NCI-H2227 (cell line): ENCODE measurements around the gene STYXL2.

Experiments used
- DNase-seq: peaks from one replicate; lab custom pipeline; 2025; ENCODE audit not compliant: unreplicated experiment; lab: John Stamatoyannopoulos, UW

STYXL2 gene

GRCh38 chr1:167093846-167094516, at the start of gene STYXL2:
Gene STYXL2 (plus strand): TSS chr1:167094075. CDS start chr1:167094850, 775 bp downstream.
- no peak for DNase-seq

GRCh38 chr1:167051907-167052306, 42.0 kb upstream of the STYXL2 start:
- DNase-seq: no peak

- DNase-seq: no peak
Observed at GRCh38 chr1:167052389-167052788, 41.5 kb upstream of the STYXL2 start.

DNA sequence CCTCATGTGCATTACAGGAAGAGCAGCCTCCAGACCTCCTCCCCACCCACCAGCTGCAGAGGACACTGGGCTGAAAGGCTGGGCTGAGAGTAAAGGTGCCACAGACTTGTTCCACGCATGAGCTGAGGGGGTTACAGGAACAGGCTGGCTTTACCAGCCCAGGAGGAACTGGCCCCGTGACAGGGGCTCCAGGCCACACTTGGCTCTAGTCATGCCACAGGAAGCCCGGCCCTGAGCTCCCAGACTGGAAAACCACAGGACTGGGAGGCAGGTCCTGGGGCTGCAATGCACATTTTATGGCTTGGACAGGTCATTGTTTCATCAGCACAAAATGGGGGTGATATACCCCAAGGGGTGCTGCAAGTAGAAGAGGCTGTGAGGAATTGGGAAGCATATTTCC, 39.3 kb upstream of the STYXL2 start:
- DNase-seq: no peak

GRCh38 chr1:167054946-167055630, 38.8 kb upstream of the STYXL2 start:
- DNase-seq: peak; percentile 31

DNA sequence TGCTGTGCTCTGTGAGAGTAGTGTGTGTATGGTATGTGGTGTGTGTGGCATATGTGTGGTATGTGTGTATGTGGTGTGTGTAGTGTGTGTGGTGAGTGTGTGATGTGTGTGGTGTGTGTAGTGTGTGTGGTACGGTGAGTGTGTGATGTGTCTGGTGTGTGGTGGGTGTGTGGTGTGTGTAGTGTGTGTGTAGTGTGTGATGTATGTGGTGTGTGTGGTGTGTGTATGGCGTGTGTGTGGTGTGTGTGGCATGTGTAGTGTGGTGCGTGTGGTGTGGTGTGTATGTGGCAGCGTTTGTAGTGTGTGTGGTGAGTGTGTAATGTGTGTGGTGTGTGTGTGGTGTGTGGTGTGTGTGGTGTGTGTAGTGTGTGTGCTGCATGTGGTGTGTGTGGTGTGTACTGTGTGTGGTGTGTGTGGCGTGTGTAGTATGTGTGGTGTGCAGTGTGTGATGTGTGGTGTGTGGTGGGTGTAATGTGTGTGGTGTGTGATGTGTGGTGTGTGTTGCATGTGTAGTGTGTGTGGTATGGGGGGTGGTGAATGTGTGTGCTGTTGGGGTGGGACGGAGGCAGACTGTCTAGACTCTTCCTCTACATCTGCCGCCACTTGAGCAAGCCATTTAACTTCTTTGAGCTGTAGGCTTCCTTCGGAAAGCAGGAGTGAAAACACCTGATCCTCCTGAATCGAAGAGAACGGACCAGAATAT, 37.2 kb upstream of the STYXL2 start:
- DNase-seq: peak; percentile 81

DNA sequence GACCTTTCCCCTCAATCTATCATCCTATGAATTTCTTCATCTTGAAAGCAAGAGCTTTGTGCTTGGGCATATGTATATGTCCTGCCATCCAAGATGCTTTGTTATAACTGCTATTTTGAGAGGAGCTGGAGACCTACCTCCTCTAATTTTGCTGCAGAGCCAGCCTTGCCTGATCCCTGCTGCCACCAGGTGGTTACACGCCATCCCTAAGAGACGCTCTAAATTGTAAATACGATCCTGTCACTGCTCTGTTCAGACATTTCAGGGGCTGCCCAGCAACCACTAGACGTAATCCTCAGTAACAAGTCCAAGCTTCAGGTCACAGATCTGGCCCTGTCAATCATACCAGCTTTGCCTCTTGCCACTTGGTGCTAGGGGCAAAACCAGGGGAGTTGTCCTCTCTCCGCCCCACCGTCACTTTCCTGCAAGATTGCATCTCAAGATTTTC, 36.6 kb upstream of the STYXL2 start:
- DNase-seq: peak; percentile 81

GRCh38 chr1:167059045-167059808, 34.6 kb upstream of the STYXL2 start:
- peak; percentile 88 for DNase-seq

DNA sequence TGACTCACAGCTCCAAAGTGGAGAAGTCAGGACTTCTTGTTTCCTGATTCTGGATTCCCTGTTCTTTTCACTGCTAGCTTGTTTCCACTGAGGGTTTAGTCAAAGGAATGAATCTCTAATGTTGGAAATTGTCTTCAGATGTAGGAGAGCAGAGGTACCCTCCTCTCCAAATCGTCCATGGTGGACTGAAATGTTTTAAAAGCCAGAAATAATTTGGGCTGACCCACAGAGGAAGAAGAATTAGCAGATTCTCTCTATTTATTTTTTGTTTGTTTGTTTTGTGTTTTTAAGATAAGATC, 34.1 kb upstream of the STYXL2 start:
- no peak for DNase-seq

- no peak for DNase-seq
Observed at GRCh38 chr1:167060141-167061072, 33.5 kb upstream of the STYXL2 start.

DNA sequence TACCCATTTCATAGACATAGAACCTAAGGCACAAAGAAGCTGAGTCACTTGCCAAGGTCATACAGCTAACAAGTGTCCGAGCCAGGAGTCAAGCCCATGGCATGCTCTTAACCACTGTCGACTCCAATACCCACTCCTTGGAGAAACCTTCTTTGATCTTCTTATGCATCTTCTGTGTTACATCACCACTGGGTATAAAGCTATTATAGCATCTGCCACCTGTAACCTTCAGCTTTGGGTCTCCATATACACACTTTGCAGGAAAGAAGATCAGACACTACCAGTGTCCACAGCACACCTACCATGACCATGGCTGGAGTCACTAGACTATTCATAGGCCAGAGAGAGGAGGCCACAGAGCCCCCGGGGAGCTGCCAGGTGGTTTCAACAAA, 32.8 kb upstream of the STYXL2 start:
- DNase-seq: no peak

- DNase-seq: peak; percentile 11
Observed at GRCh38 chr1:167064621-167065020, 29.3 kb upstream of the STYXL2 start.

DNA sequence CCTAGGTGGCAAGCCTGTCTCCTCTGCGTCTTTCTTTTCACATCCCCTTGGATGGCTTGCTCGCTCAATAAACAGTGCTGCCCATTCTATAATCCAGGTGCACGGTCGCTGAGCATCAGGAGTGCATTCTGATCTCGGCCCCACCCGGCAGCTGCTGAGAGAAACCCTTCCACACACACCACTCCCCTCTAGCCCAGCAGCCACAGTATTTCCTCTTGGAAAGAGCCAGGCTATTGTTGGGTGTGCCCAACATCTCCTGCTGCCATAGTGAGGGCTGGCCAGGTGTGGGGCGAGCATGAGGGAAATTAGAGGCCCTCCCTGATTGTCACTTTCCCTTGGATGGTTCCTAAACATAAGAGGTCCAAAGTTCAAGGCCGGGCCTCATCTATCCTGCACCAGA, 28.4 kb upstream of the STYXL2 start:
- no peak for DNase-seq

DNA sequence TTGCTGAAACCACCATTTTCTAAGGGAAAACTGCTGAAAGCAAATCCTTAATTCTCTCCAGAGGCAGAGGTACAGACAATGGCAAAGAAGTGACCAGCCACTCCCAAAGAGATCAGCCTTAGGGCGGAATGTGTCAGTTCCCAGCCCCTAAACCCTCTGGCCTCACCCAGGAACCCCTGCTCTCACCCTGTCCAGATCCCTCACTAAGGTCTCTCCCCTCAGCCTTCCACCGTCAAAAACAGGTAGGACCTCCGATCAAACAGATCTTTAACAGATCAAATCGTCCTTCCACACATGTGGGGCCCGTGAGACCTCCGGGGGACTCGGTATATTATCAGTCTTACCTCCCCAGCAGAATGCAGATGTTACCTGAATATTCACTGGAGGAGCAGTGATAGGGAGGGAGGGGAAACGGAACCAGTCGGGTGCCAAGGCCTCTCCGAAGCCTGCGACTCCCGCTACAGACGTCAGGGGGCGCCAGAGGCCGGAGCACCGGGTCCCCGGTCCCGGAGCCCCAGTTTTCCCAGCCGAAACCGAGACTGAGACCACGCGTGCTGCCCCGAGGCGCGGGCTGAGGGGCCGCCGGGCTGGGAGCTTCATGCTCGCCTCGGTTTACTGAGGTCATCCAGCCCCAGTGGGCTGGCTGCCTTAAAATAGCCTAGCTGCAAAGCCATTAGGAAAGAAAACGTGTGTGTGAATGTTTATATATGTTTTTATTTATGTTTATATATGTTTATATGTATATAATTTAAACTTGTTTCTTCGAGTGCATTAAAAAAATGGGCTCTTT, 27.3 kb upstream of the STYXL2 start:
- DNase-seq: peak; percentile 89

GRCh38 chr1:167067904-167068303, 26.0 kb upstream of the STYXL2 start:
- no peak for DNase-seq

GRCh38 chr1:167068761-167069160, 25.1 kb upstream of the STYXL2 start:
- no peak for DNase-seq

DNA sequence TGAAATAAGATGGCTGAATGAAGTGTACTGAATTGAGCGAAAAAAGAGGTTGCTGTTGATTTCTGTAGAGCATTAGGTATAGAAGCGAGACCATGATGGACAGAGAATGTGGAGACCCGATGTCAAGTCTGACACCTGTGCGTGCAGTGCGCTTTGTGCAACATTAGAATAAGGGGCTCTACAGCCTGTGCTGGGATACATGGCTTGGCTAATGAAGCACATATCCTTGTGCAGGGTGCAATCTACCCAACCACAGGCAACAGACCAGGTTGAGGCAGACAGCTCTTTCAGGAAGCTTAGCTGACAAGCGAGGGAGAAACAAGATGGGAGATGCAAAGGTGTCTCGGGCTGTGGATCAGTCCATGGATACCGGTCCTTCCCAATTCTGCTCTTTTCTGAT, 22.6 kb upstream of the STYXL2 start:
- no peak for DNase-seq

DNA sequence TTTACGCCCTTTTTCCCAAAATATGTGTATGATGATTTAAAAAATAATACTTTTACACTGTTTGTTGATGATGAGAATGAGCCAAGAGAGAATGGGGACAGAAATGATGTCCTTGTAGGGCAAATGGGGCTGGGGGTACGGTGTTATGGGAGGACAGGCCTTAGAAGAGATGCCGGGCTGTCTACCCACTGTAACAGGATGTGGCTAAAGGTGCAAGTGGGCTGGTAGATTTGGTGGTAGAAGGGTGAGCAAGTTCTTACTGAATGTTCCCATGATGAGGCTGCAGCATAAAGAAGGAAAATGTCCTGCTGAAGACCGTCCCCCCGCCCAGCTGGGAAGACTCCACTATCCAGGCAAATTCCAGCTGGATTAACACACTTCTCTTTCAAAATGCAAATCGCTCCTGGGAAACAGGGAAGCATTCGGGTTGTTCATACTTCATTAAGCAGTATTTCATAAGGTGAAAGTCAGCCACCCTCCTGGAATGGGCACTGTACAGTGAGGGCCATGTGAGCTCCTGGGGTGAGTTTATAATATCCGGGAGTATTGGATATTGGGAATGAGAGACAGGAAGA, 17.7 kb upstream of the STYXL2 start:
- DNase-seq: no peak

- no peak for DNase-seq
Observed at GRCh38 chr1:167077128-167077867, 16.6 kb upstream of the STYXL2 start.
